K562 (cell line): ENCODE results near the gene EXOC5. TPM values are rescaled to one million over a fixed set of nuclear protein-coding genes. Genes with fewer than 3 reads are reported as not detected.
A peak's percentile ranks its signal among the peaks of the same experiment; 100 is the strongest.

Experiments
- ADNP ChIP-seq: fragments of 200-800 bp; sonication (Bioruptor generic); IDR thresholded peaks from 2 replicates; pipeline ENCODE4 v1.6.1; 2016; ENCODE audit warnings: missing genetic modification characterization, missing compliant biosample characterization
- BRCA1 ChIP-seq, 2 experiments: fragments of 450-650 bp in 1 of 2; sonication (generic) in 1 of 2; formaldehyde crosslinking in 1 of 2; IDR thresholded peaks; 2 replicates each; pipeline versions ENCODE4 v1.5.0 to v1.6.1; 2017 to 2020; ENCODE audit warnings: mild to moderate bottlenecking in 1 of 2, missing genetic modification reagents in 1 of 2
- CCNT2 ChIP-seq: IDR thresholded peaks from 2 replicates; pipeline ENCODE4 v1.6.1; 2011; ENCODE audit warnings: borderline replicate concordance, low read depth, mild to moderate bottlenecking, moderate library complexity, mixed read lengths, low read length; ENCODE audit not compliant: insufficient read length; ENCODE audit errors: extremely low read depth
- DACH1 ChIP-seq: fragments of 450-650 bp; IDR thresholded peaks from 2 replicates; pipeline ENCODE4 v1.6.1; 2018; ENCODE audit not compliant: partially characterized antibody
- FOXM1 ChIP-seq, 2 experiments: fragments of 450-650 bp in 1 of 2; sonication (generic) in 1 of 2; formaldehyde crosslinking in 1 of 2; IDR thresholded peaks; 2 replicates each; pipeline versions ENCODE4 v1.6.1 to v1.9.0; 2017 to 2022; ENCODE audit warnings: low read depth in 2 of 2, mild to moderate bottlenecking in 2 of 2, missing genetic modification reagents in 1 of 2, moderate library complexity in 1 of 2
- MTA2 ChIP-seq: fragments of 450-650 bp; IDR thresholded peaks from 2 replicates; pipeline ENCODE4 v1.6.1; 2016; ENCODE audit warnings: low read depth
- MYBL2 ChIP-seq, 2 experiments: fragments of 450-650 bp in 1 of 2; sonication (generic) in 1 of 2; formaldehyde crosslinking in 1 of 2; IDR thresholded peaks; 2 replicates each; pipeline versions ENCODE4 v1.6.1 to v1.8.1; 2017 to 2022; ENCODE audit warnings: borderline replicate concordance in 1 of 2, inconsistent platforms in 1 of 2, low read depth in 1 of 2, mild to moderate bottlenecking in 1 of 2, missing genetic modification reagents in 1 of 2, moderate library complexity in 1 of 2
- NCOA1 ChIP-seq: fragments of 450-650 bp; IDR thresholded peaks from 2 replicates; pipeline ENCODE4 v1.6.1; 2016; ENCODE audit warnings: low read depth
- NCOA4 ChIP-seq: fragments of 450-650 bp; IDR thresholded peaks from 2 replicates; pipeline ENCODE4 v1.6.1; 2018; ENCODE audit warnings: mild to moderate bottlenecking; ENCODE audit not compliant: partially characterized antibody
- SMARCA4 ChIP-seq: fragments of 450-650 bp; IDR thresholded peaks from 2 replicates; pipeline ENCODE4 v1.6.1; 2016
- SOX6 ChIP-seq: fragments of 450-650 bp; IDR thresholded peaks from 2 replicates; pipeline ENCODE4 v1.6.1; 2014; ENCODE audit warnings: mild to moderate bottlenecking
- TAF1 ChIP-seq: IDR thresholded peaks from 2 replicates; pipeline ENCODE4 v1.6.1; 2011; ENCODE audit warnings: mild to moderate bottlenecking, low read length, moderate library complexity; ENCODE audit not compliant: insufficient read depth, control insufficient read depth, severe bottlenecking; ENCODE audit errors: extremely low read depth
- polyA plus RNA-seq, 8 experiments: library from polyadenylated mRNA; depleted of rRNA in 4 of 8; stranded (reverse) in 5 of 8; unstranded in 3 of 8; fragments of >200 nt; fragmentation: Nextera tagmentation in 2 of 8; fragmentation: Illumina TruSeq in 1 of 8; extraction: Ambion mirVana in 2 of 8; extraction: Trizol in 1 of 8; gene quantifications; 2 replicates each; pipeline versions ENCODE4 v1.2.1 to v1.2.3, GENCODE V29; 2011 to 2014; ENCODE audit warnings: inconsistent platforms in 1 of 8, missing spikeins in 1 of 8
- total RNA-seq, 7 experiments: library from RNA; depleted of rRNA in 6 of 7; stranded (reverse); fragments of >200 nt in 6 of 7; fragmentation: Illumina TruSeq in 2 of 7; extraction: Trizol in 2 of 7; gene quantifications; 2 replicates each; pipeline versions ENCODE4 v1.2.1 to v1.2.3, GENCODE V29; 2011 to 2021; ENCODE audit warnings: low replicate concordance in 1 of 7
- TF ChIP-seq, protein P1 (sequence below): fragments of 250-450 bp; sonication (Bioruptor Pico); IDR thresholded peaks from 2 replicates; pipeline ENCODE4 v1.6.1; 2021; ENCODE audit warnings: mild to moderate bottlenecking

Gene EXOC5
- total and polyA plus RNA-seq, 9 of the 15 experiments (the other 6 are each of a cell fraction or from before 2014, with no cell fraction given): 5.7 to 50.3 (median 32.0) TPM

- TF ChIP-seq SMARCA4 (peak; percentile 52; the same call in 1 of the 2 replicates), NCOA4 (no peak), DACH1 (peak; percentile 64), SOX6 (peak; percentile 63; the same call in 1 of the 2 replicates), FOXM1 (IDR thresholded peaks at IDR 0.05; ENCODE audit: low read depth) (0 out of 2 replicates have a peak, but pooled peaks have one; percentile 49), FOXM1 (CRISPR knock-in tag; IDR thresholded peaks at IDR 0.05; ENCODE audit: low read depth) (no peak), NCOA1 (no peak), MTA2 (peak; percentile 53), BRCA1 (IDR thresholded peaks at IDR 0.05) (no peak), BRCA1 (CRISPR knock-in tag; IDR thresholded peaks at IDR 0.05) (no peak), ADNP (tag) (0 out of 2 replicates have a peak, but pooled peaks have one; percentile 39), MYBL2 (IDR thresholded peaks at IDR 0.05; ENCODE audit: low read depth) (no peak), MYBL2 (CRISPR knock-in tag; IDR thresholded peaks at IDR 0.05; ENCODE audit: borderline replicate concordance) (no peak), CCNT2 (peak; percentile 35), TAF1 (no peak)
- TF ChIP-seq, protein P1, sequence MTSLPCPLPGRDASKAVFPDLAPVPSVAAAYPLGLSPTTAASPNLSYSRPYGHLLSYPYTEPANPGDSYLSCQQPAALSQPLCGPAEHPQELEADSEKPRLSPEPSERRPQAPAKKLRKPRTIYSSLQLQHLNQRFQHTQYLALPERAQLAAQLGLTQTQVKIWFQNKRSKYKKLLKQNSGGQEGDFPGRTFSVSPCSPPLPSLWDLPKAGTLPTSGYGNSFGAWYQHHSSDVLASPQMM (CRISPR knock-in tag): no peak
Observed at GRCh38 chr14:57287745-57288144, 19.0 kb upstream of the EXOC5 start (continued).
